Esophagus mucosa (tissue), 1 donor: ENCODE results near the gene IL17RC. TPM values are rescaled to one million over a fixed set of nuclear protein-coding genes. Genes with fewer than 3 reads are reported as not detected.
A peak's percentile ranks its signal among the peaks of the same experiment; 100 is the strongest.
"Not testable (repeated sequence)": the region's sequence is repeated elsewhere in the genome, so short reads cannot be mapped to it uniquely, and the experiment has no call there.

ENCODE experiments used
- ATAC-seq: fragments of 200-7000 bp; cut with Tn5 transposase; one replicate; pipeline ENCODE4 v1.9.1; 2020
- total RNA-seq: library from RNA; stranded (reverse); gene quantifications from one replicate; pipeline ENCODE4 v1.2.4, GENCODE V29; 2023
- donor health status: DM: yes; HTN: yes; CAD: no.

The IL17RC gene
- total RNA-seq, 1 donor from 2014 or later = 26.6 TPM

DNA sequence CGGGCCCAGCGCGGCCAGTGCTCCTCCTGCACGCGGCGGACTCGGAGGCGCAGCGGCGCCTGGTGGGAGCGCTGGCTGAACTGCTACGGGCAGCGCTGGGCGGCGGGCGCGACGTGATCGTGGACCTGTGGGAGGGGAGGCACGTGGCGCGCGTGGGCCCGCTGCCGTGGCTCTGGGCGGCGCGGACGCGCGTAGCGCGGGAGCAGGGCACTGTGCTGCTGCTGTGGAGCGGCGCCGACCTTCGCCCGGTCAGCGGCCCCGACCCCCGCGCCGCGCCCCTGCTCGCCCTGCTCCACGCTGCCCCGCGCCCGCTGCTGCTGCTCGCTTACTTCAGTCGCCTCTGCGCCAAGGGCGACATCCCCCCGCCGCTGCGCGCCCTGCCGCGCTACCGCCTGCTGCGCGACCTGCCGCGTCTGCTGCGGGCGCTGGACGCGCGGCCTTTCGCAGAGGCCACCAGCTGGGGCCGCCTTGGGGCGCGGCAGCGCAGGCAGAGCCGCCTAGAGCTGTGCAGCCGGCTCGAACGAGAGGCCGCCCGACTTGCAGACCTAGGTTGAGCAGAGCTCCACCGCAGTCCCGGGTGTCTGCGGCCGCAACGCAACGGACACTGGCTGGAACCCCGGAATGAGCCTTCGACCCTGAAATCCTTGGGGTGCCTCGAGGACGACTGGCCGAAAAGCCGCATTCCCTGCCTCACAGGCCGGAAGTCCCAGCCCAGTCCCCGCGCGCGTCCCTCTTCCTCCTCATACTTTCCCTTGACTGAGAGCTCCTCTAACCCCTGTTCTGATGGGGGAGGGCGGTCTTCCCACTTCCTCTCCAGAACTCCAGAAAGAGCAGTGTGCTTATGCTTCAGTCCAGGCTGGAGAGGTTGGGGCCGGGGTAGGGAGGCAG, 1.4 kb upstream of the IL17RC start:
- peak; percentile 35 for ATAC-seq

DNA sequence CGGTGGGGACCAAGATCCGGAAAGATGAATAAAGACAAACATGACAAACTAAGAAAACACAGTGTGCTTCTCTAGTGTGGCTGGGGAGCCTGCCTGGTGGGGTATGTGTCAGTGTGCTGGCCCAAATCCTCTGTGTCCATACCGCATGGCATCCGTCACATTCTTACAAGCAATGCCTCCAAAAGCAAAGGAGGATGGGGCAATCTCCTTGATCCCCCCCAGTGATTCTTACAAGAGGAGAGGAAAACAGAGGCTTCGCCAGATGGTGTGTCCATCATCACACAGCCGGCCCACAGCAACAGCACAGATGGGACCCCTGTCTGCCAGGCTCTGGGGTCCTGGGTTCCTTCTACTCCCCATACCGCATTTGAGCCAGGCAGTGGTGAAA, 558 bp upstream of the IL17RC start:
- peak; percentile 12 for ATAC-seq

DNA sequence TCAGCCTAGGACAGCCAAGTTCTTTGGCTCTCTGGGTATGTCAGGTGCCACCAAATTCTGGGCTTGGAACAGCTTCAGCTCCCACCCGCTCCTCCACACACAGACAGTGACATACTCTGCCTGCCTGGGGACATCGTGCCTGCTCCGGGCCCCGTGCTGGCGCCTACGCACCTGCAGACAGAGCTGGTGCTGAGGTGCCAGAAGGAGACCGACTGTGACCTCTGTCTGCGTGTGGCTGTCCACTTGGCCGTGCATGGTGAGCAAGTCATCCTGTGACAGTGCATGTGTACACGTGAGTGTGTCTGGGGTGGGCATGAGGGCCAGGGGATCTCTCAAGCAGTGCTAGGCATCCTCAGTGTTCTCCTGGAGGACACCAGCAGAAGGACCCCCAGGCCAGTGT, 922 bp downstream of the IL17RC start:
- ATAC-seq = no peak

DNA sequence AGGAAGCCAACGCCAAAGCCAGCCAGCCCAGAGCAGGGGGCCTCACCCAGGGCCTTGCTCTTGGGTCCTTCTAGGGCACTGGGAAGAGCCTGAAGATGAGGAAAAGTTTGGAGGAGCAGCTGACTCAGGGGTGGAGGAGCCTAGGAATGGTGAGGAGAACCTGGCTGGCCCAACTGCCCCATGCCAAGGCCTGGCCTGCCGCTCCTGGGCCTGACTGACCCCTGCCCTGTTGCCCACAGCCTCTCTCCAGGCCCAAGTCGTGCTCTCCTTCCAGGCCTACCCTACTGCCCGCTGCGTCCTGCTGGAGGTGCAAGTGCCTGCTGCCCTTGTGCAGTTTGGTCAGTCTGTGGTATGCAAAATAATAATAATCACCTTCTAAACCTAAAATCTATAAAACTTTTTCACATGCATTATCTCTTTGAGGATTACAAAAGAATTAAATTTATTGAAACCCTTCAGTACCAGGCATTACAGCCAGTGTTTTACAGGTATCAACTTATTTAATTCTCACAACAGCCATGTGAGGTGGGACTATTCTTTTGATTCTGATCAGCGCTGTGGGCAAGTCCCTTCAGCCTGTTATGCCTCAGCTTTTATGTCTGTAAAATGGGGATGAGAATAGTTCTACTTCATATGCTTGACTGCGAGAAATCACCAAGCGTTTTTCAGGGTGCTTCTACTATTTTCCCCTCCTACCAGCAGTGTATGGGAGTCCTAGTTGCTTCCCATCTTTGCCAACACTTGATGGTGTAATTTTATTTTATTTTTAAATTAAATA, 1.6 kb downstream of the IL17RC start:
- no peak for ATAC-seq

DNA sequence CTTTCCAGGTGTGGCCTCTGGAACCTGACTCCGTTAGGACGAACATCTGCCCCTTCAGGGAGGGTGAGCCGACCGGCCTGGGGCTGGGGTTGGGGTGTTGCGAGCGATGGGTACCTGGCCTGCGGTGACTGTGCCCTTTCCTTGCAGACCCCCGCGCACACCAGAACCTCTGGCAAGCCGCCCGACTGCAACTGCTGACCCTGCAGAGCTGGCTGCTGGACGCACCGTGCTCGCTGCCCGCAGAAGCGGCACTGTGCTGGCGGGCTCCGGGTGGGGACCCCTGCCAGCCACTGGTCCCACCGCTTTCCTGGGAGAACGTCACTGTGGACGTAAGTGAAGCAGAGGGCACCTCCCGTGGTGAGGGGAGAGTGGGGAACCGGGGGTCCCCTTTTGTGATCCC, 11.3 kb downstream of the IL17RC start:
- ATAC-seq = no peak

DNA sequence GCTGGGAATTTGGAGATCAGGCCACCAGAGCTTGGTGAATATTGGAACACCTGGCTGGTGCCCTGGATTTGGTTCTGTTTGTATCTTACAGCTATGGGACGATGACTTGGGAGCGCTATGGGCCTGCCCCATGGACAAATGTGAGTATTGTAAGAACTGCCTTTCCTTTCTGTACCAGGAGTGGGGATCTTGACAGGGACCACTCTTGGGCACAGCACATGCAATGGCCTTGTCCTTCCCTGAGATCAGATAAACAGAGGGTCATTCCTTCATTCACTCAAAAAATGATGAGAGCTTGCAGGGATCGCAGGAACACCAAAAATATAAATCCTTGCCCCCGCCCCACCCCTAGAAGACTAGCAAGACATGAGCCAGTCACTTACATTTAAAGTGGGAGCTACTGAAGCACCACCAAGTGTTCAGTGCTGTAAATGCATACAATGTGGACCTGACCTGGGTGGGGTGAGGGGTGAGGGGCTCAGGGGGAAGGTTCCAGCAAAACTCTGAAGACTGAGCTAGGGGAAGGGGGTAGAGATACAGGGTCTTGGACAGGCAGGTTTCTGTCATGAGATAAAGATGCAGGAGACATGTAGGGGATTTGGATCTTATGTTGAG, 14.0 kb downstream of the IL17RC start:
- no peak for ATAC-seq

DNA sequence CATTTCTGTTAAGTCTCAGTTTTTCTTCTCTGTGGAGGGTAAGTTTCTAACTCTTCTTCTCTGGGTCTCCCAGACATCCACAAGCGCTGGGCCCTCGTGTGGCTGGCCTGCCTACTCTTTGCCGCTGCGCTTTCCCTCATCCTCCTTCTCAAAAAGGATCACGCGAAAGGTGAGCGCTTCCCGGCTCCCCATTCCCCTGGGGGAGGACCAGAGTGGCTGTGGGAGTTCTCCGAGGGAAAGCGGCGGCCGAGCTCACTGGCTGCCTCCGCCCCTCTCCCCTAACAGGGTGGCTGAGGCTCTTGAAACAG, 15.6 kb downstream of the IL17RC start:
- no peak for ATAC-seq

DNA sequence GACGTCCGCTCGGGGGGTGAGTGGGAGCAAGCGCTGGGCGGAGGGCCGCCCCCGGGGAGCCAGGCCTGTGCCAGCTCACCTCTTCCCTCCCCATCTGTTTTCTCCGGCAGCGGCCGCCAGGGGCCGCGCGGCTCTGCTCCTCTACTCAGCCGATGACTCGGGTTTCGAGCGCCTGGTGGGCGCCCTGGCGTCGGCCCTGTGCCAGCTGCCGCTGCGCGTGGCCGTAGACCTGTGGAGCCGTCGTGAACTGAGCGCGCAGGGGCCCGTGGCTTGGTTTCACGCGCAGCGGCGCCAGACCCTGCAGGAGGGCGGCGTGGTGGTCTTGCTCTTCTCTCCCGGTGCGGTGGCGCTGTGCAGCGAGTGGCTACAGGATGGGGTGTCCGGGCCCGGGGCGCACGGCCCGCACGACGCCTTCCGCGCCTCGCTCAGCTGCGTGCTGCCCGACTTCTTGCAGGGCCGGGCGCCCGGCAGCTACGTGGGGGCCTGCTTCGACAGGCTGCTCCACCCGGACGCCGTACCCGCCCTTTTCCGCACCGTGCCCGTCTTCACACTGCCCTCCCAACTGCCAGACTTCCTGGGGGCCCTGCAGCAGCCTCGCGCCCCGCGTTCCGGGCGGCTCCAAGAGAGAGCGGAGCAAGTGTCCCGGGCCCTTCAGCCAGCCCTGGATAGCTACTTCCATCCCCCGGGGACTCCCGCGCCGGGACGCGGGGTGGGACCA, 16.1 kb downstream of the IL17RC start:
- ATAC-seq = peak; percentile 78

DNA sequence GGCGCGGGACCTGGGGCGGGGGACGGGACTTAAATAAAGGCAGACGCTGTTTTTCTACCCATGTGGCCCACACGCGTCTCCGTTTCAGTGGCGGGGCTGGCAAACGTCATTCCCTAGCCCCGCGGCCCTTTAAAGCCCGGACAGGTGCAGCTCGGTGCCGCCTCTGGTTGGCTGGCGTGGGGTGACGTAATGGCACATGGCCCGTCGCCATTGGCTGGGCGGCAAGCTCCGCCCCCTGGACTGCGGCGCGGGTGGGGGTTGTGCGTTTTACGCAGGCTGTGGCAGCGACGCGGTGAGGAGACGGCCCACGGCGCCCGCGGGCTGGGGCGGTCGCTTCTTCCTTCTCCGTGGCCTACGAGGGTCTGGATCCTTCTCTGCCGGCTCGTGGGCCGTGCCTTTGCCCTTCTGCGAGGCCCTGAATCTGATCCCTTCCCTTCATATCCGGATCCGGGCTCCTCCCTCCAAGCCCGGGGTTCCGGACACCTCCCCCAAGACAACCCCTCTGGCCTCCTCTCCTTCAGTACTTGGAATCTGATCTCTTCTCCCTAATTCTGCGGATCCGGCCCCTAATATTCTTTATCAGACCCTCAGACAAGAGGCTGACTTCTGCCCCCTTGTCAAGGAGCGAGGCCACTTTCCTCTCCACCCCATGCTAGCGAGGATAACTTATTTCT, 16.8 kb downstream of the IL17RC start, which contains the start of gene CRELD1:
Gene CRELD1, plus strand, starts transcription at position 274 of the 674 bp plus-strand sequence. CDS start 605 bp downstream, outside the sequence.
- peak; percentile 95 for ATAC-seq

DNA sequence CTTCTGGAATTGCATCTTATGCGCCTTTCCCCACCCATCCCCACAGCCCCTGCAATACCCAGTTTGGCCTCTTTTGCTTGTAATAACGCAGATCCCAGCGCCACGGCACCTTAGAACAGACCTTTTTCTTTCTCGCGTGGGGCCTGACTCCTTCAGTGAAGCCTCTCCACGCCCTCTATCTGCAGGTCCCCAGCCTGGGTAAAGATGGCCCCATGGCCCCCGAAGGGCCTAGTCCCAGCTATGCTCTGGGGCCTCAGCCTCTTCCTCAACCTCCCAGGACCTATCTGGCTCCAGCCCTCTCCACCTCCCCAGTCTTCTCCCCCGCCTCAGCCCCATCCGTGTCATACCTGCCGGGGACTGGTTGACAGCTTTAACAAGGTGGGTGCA, 17.3 kb downstream of the IL17RC start:
- ATAC-seq = no peak

DNA sequence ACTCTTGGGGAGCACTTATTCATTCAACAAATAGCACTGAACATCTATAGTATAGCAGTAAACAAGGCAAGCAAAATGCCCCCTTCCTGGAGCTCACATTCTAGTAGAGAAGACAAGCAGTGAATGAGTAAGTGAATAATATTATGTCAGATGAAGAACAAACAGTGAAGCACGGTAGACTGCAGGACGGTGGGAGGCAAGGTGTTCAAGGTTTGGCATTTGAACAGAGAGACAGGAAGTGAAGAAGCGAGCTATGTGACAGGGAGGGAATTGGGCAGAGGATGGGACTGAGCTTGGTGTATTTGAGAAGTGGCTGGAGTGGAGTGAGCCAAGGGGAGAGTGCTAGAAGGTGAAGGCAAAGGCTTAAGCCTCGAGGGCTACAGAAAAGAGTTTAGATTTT, 18.1 kb downstream of the IL17RC start:
- ATAC-seq = no peak

DNA sequence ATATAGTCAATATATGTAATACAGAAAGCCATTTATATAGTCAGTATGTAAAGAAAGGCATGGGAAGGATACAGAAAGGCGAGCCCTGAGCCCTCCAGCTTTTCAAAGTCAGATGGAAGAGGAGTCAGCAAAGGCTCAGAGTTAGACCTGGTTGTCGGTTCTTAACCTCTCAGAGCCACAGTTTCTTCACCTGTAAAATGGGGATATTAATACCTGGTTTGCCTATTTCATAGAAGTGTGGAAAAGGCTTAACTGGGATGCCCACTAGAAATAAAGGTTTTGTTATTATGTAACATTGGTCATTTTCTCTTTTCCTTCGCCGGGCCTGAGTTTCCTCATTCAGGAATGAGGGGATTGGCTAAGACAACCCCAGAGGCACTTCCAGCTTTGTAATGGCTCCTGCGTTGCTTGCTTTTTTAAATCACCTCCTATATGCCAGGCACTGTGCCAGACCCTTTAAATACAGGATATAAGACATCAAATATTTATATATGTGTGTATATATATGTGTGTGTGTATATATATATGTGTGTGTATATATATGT, 19.1 kb downstream of the IL17RC start:
- ATAC-seq = no peak

DNA sequence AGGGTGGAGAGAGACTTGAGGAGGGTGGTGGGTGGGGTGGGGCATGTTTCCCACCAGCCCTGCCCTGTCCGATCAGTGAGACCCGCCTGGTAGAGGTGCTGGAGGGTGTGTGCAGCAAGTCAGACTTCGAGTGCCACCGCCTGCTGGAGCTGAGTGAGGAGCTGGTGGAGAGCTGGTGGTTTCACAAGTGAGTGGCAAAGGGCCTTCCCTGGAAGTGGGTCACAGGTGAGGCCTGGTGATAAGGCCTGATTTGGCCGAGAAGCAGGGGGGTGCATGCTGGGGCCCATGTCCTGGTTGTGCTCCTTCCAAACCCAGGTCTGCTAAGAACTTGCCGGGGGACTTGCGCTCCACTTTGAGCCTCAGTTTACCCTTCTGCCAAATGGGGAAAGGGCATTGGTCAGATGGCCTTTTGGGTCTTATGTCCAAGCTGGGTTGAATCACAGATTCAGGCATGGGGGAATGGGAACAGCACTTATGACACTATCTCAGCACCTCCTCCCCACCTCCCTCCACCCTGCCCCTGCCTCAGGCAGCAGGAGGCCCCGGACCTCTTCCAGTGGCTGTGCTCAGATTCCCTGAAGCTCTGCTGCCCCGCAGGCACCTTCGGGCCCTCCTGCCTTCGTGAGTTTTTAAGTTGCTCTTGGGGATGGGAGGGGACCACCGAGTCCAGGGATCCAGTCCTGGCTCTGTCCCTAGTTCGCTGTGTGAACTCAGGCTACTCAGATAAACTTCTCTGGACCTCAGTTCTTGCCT, 20.8 kb downstream of the IL17RC start:
- ATAC-seq = no peak

DNA sequence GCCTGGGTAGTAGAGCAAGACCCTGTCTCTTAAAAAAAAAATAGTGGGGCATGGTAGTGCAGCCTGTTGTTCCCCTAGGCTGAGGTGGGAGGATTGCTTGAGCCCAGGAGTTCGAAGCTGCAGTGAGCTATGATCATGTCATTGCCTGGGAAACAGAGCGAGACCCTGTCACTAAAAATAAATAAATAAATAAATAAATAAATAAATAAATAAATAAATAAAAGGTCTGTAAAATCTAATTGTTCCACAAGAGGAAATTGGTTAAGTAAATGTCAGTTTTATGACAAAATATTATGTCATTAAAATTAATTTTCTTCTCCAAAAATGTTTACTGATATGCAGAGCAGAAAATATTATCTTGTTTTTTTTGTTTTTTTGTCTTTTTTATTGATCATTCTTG, 22.1 kb downstream of the IL17RC start:
- ATAC-seq = no peak

DNA sequence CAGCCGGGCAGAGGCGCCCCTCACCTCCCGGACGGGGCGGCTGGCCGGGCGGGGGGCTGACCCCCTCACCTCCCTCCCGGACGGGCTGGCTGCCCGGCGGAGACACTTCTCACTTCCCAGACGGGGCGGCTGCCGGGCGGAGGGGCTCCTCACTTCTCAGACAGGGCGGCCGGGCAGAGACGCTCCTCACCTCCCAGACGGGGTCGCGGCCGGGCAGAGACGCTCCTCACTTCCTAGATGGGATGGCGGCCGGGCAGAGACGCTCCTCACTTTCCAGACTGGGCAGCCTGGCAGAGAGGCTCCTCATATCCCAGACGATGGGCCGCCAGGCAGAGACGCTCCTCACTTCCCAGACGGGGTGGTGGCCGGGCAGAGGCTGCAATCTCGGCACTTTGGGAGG, 23.0 kb downstream of the IL17RC start:
- not testable (repeated sequence) for ATAC-seq

DNA sequence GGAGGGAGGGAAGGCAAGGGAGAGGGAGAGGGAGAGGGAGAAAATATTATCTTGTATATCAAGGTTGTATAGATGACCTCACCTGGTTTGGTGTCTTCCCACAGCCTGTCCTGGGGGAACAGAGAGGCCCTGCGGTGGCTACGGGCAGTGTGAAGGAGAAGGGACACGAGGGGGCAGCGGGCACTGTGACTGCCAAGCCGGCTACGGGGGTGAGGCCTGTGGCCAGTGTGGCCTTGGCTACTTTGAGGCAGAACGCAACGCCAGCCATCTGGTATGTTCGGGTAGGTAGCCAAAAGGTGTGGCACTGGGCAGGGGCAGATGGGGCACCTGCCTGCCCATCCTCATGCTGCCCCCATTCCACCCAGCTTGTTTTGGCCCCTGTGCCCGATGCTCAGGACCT, 23.8 kb downstream of the IL17RC start:
- no peak for ATAC-seq

DNA sequence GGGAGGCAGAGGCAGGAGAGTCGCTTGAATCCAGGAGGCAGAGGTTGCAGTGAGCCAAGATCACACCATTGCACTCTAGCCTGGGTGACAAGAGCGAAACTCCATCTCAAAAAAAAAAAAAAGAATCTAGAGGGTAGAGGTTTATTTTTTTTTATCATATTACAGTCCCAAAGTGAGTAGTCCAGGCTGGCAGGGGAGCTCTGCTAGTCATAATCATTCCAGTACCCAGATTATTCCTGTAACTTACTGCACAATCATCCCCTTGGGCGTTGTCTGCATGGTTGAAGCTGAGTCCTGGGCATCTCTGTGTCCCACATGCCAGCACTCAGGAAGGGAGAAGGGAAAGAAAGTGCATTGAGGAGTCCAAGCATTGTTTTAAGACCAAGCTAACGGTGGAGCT, 25.3 kb downstream of the IL17RC start:
- no peak for ATAC-seq

DNA sequence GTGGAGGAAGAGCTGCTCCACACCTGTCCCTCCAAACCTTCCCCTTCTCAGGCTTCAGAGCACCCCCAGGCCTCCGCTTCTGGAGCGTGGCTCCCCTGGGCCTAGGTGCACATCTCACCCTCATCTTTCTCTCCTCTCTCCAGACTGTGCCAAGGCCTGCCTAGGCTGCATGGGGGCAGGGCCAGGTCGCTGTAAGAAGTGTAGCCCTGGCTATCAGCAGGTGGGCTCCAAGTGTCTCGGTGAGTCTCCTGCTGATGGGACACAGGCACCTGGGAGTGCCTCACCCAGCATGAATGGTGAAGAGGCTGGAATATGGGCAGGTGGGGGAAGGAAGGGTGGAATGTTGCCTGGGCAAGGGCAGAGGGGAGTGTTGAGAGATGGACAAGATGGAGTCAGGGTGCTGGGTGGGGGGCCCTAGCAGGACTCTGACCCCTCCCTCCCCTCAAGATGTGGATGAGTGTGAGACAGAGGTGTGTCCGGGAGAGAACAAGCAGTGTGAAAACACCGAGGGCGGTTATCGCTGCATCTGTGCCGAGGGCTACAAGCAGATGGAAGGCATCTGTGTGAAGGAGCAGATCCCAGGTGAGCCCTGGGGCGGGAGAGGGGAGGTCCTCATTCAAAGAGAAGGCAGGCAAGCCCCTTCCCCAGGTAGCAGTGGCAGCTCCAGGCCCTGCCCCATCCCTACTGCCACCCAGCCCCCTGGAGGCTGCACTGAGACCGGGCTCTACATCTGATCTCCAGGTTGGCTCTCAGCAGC, 26.2 kb downstream of the IL17RC start:
- ATAC-seq = no peak

DNA sequence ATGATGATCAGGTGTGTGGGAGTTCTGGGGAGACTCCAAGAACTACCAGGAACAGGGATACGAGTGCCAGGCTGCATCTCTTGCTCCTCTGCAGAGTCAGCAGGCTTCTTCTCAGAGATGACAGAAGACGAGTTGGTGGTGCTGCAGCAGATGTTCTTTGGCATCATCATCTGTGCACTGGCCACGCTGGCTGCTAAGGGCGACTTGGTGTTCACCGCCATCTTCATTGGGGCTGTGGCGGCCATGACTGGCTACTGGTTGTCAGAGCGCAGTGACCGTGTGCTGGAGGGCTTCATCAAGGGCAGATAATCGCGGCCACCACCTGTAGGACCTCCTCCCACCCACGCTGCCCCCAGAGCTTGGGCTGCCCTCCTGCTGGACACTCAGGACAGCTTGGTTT, 27.4 kb downstream of the IL17RC start:
- no peak for ATAC-seq

DNA sequence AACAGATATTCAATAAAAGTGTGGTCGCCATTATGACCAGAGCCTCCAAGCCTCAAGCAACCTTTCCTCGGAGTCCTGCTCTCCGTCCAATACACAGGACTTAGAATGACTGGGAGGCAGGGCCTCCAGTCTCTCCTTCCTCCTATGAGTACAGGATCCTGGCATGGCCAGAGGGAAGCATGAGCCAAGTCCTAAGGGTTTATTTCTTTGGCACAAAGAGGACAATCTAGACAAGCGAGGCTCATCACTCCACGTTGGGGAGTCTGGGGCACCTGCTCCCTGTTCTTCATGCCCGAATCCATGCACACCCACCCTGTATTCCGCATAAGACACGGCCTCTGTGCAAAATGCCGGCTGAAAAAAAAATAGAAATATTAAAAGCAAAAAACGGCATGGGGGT, 28.5 kb downstream of the IL17RC start:
- ATAC-seq = no peak
